ENCODE data around the gene MRPS10. TPM values are rescaled to one million over a fixed set of nuclear protein-coding genes. Genes with fewer than 3 reads are reported as not detected.

The MRPS10 gene
- total RNA-seq, 4 donors from 2014 or later, result 7.6 to 52.8 (median 22.2) TPM

GRCh38 chr6:42162384-42162783 is 55.3 kb downstream of the MRPS10 start:
- Histone ChIP-seq H3K4me1 (no peaks in the 10 kb centered on the region), H3K27me3 (no peaks in the 10 kb centered on the region), H3K4me3 (no peak overlapping the region), H3K9me3 (no peaks in the 10 kb centered on the region), H3K36me3 (no peaks in the 10 kb centered on the region), H3K27ac (no peak overlapping the region)
- intact Hi-C loops (cut with DNase I; ENCODE audit: low total_unique reads), result loop anchor here (5.0 kb wide), 1 partner anchor 85 kb away; no protein-coding TSS in a partner anchor
- DNase-seq, result no peak
- TF ChIP-seq CTCF (IDR thresholded peaks at IDR 0.05) (no peak), POLR2A (IDR thresholded peaks at IDR 0.05) (no peak)

GRCh38 chr6:42159431-42160024 is 58.1 kb downstream of the MRPS10 start:
- TF ChIP-seq POLR2A (IDR thresholded peaks at IDR 0.05) (no peak), CTCF (IDR thresholded peaks at IDR 0.05) (no peak)
- no peak for DNase-seq
- Histone ChIP-seq H3K4me1 (no peaks in the 10 kb centered on the region), H3K27ac (no peak overlapping the region), H3K4me3 (no peak overlapping the region), H3K27me3 (no peaks in the 10 kb centered on the region), H3K36me3 (no peaks in the 10 kb centered on the region), H3K9me3 (no peaks in the 10 kb centered on the region)
- intact Hi-C loops (cut with DNase I; ENCODE audit: low total_unique reads), result loop anchor here (5.0 kb wide), 1 partner anchor 82 kb away; no protein-coding TSS in a partner anchor

GRCh38 chr6:42158631-42159030 is 59.0 kb downstream of the MRPS10 start:
- Histone ChIP-seq H3K36me3 (no peaks in the 10 kb centered on the region), H3K4me3 (no peak overlapping the region), H3K9me3 (no peaks in the 10 kb centered on the region), H3K27ac (no peak overlapping the region), H3K4me1 (no peaks in the 10 kb centered on the region), H3K27me3 (no peaks in the 10 kb centered on the region)
- TF ChIP-seq CTCF (IDR thresholded peaks at IDR 0.05) (no peak), POLR2A (IDR thresholded peaks at IDR 0.05) (no peak)
- intact Hi-C loops (cut with DNase I; ENCODE audit: low total_unique reads), result no loop called here
- no peak for DNase-seq

GRCh38 chr6:42158011-42158410 is 59.6 kb downstream of the MRPS10 start:
- no peaks in the 10 kb centered on the region for H3K27me3 ChIP-seq
- DNase-seq, result no peak
- no peak overlapping the region for H3K27ac ChIP-seq
- H3K9me3 ChIP-seq, result no peaks in the 10 kb centered on the region
- TF ChIP-seq CTCF (IDR thresholded peaks at IDR 0.05) (no peak), POLR2A (IDR thresholded peaks at IDR 0.05) (no peak)
- no peaks in the 10 kb centered on the region for H3K36me3 ChIP-seq
- no peaks in the 10 kb centered on the region for H3K4me1 ChIP-seq
- no peak overlapping the region for H3K4me3 ChIP-seq
- intact Hi-C loops (cut with DNase I; ENCODE audit: low total_unique reads), result no loop called here

Other genes starting within 250 kb of the MRPS10 start
- 10 to 100 TPM; 16.0 to 45.6 (median 37.5) TPM for gene TAF8, start 167.3 kb downstream of the MRPS10 start, total RNA-seq
- 1 to 10 TPM in 2 of 4 donors, under 1 TPM in 1, not detected in 1; 0.91 to 2.4 (median 1.0) TPM for gene C6orf132, start 75.2 kb downstream of the MRPS10 start, total RNA-seq
- gene GUCA1A, start 44.5 kb downstream of the MRPS10 start, total RNA-seq, result under 1 TPM in 1 of 4 donors, not detected in 3; 0.83 TPM
- 1 to 10 TPM in 2 of 4 donors, not detected in 2; 3.8 to 4.8 TPM for gene GUCA1B, start 22.9 kb downstream of the MRPS10 start, total RNA-seq
- 10 to 100 TPM in 2 of 4 donors, 1 to 10 TPM in 2; 3.3 to 16.3 (median 7.2) TPM for gene TRERF1, start 234.1 kb upstream of the MRPS10 start, total RNA-seq

Data from uterus (tissue), 4 donors.